IPS-15b (cell line): ENCODE measurements around the gene ILKAP.

ENCODE experiments used
- H3K27me3 ChIP-seq: one replicate; pipeline ENCODE4 v1.6.1; 2013; ENCODE audit warnings: low read length; ENCODE audit not compliant: control insufficient read depth, insufficient read depth
- H3K36me3 ChIP-seq: one replicate; pipeline ENCODE4 v1.6.1; 2013; ENCODE audit warnings: low read length; ENCODE audit not compliant: control insufficient read depth, insufficient read depth
- H3K4me1 ChIP-seq: one replicate; pipeline ENCODE4 v1.6.1; 2013; ENCODE audit warnings: mild to moderate bottlenecking, low read length; ENCODE audit not compliant: control insufficient read depth, insufficient read depth
- H3K4me3 ChIP-seq: one replicate; pipeline ENCODE4 v1.5.1; 2013; ENCODE audit warnings: low read depth, low read length
- H3K9ac ChIP-seq: one replicate; pipeline ENCODE4 v1.6.1; 2013; ENCODE audit warnings: low read depth, mild to moderate bottlenecking, low read length
- H3K9me3 ChIP-seq: one replicate; pipeline ENCODE4 v1.6.1; 2013; ENCODE audit warnings: mild to moderate bottlenecking, low read length; ENCODE audit not compliant: control insufficient read depth, insufficient read depth

Gene ILKAP

DNA sequence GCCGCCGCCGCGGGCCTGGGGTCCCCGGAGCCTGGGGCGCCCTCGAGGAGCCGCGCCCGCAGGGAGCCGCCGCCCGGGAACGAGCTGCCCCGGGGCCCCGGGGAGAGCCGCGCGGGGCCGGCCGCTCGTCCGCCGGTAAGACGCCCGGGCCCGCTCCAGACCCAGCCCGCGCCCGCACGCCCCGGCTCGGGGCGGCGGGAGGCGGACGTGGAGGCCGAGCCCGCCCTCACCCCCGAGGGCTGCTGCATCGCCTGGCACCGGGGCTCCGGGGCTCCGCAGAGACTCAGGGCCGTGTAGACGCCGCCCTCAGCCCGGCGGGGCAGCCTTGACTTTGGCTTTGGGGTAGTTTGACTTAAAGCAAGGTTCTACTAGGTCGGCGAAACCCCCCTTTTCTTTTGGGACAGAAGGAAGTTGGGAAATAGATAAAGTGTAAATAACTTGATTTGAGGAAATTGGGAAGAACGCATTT lies 44.4 kb downstream of the ILKAP start:
- Histone ChIP-seq H3K36me3 (no peaks in the 10 kb centered on the region), H3K4me1 (no peaks in the 10 kb centered on the region), H3K9me3 (no peaks in the 10 kb centered on the region), H3K27me3 (peaks cover 35% of the 10 kb centered on the region), H3K9ac (no peak overlapping the region), H3K4me3 (peak overlapping the region; percentile 43)

- H3K4me3 ChIP-seq: peak within 1 kb of the TSS; percentile 56
- no peak within 1 kb of the TSS for H3K9ac ChIP-seq
- H3K27me3 ChIP-seq: peaks cover 32% of the 10 kb centered on the region
- H3K36me3 ChIP-seq: no peaks in the 10 kb centered on the region
- no peaks in the 10 kb centered on the region for H3K4me1 ChIP-seq
- H3K9me3 ChIP-seq: no peaks in the 10 kb centered on the region
These were observed 44.9 kb downstream of the ILKAP start, which contains the start of gene ERFE for GRCh38 chr2:238158509-238159070. TSS of gene ERFE (plus strand) at chr2:238158970. CDS start at chr2:238159008, 38 bp downstream.

GRCh38 chr2:238158018-238158508 lies 45.4 kb downstream of the ILKAP start:
- H3K4me1 ChIP-seq: no peaks in the 10 kb centered on the region
- peaks cover 27% of the 10 kb centered on the region for H3K27me3 ChIP-seq
- no peaks in the 10 kb centered on the region for H3K9me3 ChIP-seq
- H3K4me3 ChIP-seq: peak overlapping the region; percentile 56
- no peaks in the 10 kb centered on the region for H3K36me3 ChIP-seq
- H3K9ac ChIP-seq: no peak overlapping the region

DNA sequence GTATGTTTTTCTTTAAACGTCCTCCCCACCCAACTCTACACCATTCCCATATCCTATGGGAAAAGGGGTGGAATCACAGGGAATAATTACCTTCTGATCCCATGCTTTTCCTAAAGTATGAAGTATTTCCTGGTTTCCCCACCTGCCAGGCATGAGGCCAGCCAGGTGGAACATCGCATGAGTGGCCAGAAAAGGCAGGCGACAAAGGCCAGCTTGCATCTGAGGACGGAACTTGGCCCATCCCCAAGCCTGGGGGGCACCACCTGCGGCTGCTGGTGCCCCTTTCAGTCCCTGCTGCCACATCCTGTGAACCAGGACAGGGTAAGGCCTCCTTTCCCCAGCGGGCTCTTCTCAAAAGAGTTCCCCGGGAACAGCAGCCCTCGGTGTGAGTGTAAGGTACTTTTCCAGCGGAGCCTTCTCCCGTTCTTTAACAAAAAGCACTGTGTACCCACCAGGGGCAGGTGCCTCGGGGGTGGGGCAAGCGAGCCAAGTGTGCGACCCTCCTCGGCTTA lies 45.9 kb downstream of the ILKAP start:
- H3K4me1 ChIP-seq: no peaks in the 10 kb centered on the region
- peaks cover 22% of the 10 kb centered on the region for H3K27me3 ChIP-seq
- peak overlapping the region; percentile 56 for H3K4me3 ChIP-seq
- H3K9ac ChIP-seq: no peak overlapping the region
- H3K9me3 ChIP-seq: no peaks in the 10 kb centered on the region
- H3K36me3 ChIP-seq: no peaks in the 10 kb centered on the region

DNA sequence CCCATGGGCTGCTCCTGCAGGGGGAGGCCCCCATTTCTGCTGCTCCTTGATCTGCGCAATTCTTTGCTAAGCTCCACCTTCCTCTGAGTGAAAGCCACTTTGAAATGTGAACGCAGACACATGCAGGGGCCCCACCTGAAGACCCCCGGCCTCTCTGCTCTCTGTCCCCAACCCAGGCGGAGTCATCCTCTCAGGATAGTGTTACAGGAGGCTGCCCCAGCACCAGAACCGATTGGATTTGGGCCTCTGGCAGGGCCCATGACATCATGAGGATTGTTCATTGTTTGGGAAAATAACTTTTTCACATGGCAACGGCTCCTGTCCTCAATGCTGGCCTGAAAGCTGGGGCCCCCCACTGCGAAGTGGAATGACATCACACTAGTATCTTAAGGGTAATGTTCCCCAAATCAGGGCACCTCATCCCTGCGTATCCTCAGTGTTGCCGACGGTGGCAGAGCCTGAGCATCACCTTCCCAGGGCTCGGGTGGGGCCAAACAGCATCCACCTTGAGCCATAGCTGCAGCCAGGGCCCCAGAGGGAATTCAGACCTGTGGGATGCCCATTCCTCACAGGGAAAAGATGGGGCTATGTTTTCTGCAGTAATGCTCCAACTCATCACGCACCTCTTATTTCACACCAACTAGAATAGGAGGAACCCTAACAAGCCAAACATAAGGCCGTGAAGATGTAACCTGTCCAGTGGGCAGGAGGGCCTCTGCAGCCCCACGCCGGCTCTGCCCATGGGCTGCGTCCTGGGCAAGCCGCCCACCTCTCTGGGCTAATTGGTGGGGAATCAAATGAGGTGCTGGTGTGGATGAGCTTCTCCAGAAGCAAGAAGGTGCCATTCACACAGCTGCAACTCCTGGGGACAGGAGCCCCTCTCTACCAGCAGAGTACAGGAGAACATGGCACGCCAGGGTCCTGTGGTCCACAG lies 47.5 kb downstream of the ILKAP start:
- Histone ChIP-seq H3K4me1 (peaks cover 2% of the 10 kb centered on the region), H3K36me3 (no peaks in the 10 kb centered on the region), H3K27me3 (peaks cover 19% of the 10 kb centered on the region), H3K9ac (no peak overlapping the region), H3K9me3 (no peaks in the 10 kb centered on the region), H3K4me3 (no peak overlapping the region)

DNA sequence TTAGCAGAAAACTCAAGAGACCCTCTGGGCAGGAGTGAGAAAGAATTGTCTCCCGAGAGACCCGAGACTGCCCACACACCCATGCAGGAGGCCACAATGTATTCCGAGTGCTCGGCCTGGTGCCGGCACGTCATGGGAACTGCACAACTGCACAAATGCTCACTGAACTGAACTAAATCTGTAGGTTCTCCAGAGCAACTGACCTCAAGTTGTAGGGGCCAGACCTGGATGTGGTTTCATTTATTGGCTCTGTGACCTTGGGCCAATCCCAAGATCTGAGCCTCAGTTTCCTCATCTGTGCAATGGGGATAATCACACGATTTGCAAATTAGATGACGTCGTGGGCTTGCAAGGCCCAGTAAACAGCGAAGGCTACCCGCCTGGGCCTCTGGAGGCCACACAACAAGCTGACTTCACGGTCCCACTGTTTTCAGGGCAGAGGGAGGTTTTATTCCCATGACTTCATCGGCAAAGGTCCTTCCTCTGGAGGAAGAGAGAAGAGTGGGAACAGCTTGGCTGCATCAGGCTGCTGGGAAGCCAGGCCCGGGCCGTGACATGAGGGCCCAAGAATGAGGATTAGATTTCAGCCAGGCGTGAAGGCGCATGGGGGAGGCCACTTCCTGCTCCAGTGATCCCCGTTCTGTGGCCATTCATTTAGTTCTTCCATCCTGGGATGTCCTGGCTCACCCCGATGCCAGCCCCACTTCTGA lies 48.3 kb downstream of the ILKAP start:
- H3K36me3 ChIP-seq: no peaks in the 10 kb centered on the region
- peaks cover 2% of the 10 kb centered on the region for H3K4me1 ChIP-seq
- no peaks in the 10 kb centered on the region for H3K9me3 ChIP-seq
- no peak overlapping the region for H3K9ac ChIP-seq
- H3K27me3 ChIP-seq: peaks cover 15% of the 10 kb centered on the region
- H3K4me3 ChIP-seq: no peak overlapping the region

GRCh38 chr2:238154570-238154969 lies 48.9 kb downstream of the ILKAP start:
- no peaks in the 10 kb centered on the region for H3K9me3 ChIP-seq
- peaks cover 10% of the 10 kb centered on the region for H3K27me3 ChIP-seq
- no peaks in the 10 kb centered on the region for H3K36me3 ChIP-seq
- peaks cover 2% of the 10 kb centered on the region for H3K4me1 ChIP-seq
- H3K4me3 ChIP-seq: no peak overlapping the region
- no peak overlapping the region for H3K9ac ChIP-seq

DNA sequence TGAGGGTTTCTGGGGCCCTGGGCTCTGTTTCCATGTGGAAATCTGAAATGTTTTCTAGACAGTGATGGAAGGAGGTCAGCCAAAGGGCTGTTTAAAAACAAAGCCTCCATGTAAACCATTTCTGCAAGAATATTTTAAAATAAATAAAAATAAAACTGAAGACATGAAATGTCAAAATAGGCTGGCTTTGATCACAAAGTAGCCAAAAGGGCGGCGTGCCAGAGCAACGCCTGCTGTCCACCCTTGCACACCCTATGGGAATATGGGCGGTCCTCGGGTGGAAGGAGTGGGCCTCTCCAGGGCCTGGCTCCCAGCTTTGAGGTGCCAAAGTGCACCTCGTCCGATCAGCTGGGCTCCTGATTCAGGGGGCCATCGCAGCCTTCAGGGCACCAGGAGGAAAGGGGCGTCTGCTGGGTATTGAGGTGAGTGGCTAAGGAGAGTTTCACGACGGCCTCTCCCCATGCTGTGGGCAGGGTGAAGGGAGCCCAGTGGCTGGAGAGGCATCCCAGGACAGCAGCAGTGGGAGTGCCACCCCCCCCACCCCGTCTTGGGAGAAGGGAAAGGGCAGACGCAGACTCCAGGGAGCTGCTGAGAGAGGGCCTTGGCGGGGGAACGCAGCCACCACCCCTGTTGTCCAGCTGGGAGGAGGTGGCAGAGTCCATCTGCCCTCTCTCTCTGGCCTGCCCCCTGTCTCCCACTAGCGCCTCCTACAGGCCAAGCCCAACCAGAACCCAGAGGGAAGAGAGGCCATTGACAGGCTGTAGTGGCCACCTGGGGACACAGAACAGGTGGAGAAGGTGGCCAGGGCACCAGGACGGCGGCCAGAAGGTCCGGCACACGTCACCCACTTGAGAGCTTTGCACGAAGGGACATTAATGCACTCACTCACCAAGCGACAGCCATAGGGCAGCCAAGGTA lies 50.5 kb downstream of the ILKAP start:
- H3K9me3 ChIP-seq: no peaks in the 10 kb centered on the region
- no peak overlapping the region for H3K9ac ChIP-seq
- H3K4me1 ChIP-seq: peaks cover 2% of the 10 kb centered on the region
- H3K4me3 ChIP-seq: no peak overlapping the region
- H3K27me3 ChIP-seq: peaks cover 5% of the 10 kb centered on the region
- H3K36me3 ChIP-seq: no peaks in the 10 kb centered on the region

GRCh38 chr2:238151628-238152235 lies 51.8 kb downstream of the ILKAP start:
- H3K36me3 ChIP-seq: no peaks in the 10 kb centered on the region
- H3K4me1 ChIP-seq: peaks cover 2% of the 10 kb centered on the region
- no peak overlapping the region for H3K9ac ChIP-seq
- H3K9me3 ChIP-seq: no peaks in the 10 kb centered on the region
- no peak overlapping the region for H3K4me3 ChIP-seq
- H3K27me3 ChIP-seq: no peaks in the 10 kb centered on the region

DNA sequence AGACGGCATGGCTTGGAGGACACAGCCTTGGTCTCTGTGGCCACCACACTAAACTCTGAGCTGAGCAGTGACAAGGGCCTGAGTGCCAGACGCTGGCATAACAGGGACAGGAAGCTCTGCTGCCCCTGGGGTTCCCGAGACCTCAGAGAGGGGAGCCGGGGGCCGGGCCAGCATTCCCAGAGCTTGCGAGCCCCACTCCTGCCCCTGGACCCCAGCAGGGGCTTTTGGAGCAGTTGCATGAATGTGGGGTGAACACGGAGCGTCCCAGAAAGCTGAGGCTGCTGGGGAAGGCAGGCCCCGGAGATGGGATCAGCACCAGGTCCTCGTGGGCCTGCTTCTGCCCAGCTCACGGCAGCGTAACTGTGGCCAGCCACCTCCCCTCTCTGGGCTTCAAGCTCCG lies 52.3 kb downstream of the ILKAP start:
- Histone ChIP-seq H3K9ac (no peak overlapping the region), H3K27me3 (no peaks in the 10 kb centered on the region), H3K9me3 (no peaks in the 10 kb centered on the region), H3K4me3 (no peak overlapping the region), H3K4me1 (peaks cover 2% of the 10 kb centered on the region), H3K36me3 (no peaks in the 10 kb centered on the region)
